Adrenal gland (tissue), 12 donors: Measurements from ENCODE around the gene WSB1. TPM values are rescaled to one million over a fixed set of nuclear protein-coding genes. Genes with fewer than 3 reads are reported as not detected.
A peak's percentile ranks its signal among the peaks of the same experiment; 100 is the strongest.

Experiments
- DNase-seq, 7 donors: peaks; one replicate each; pipeline ENCODE4 v3.0.0-alpha.2; 2019 to 2020
- H3K27ac ChIP-seq, 5 donors: fragments of 200-600 bp; sonication (generic) in 4 of 5; 1 replicate in 3 of 5; 2 replicates in 2 of 5; pipeline versions ENCODE4 v1.5.1 to v1.8.0; 2016 to 2020; ENCODE audit warnings: mild to moderate bottlenecking in 1 of 5
- H3K27me3 ChIP-seq: fragments of 200-600 bp; 2 replicates; pipeline ENCODE4 v1.8.0; 2021
- H3K36me3 ChIP-seq, 2 donors: fragments of 200-600 bp; replicated peaks in 1 of 2; 1 replicate in 1 of 2; 2 replicates in 1 of 2; pipeline versions ENCODE4 v1.5.1 to v1.8.0; 2018 to 2022
- H3K4me1 ChIP-seq, 2 donors: fragments of 200-600 bp; replicated peaks in 1 of 2; 1 replicate in 1 of 2; 2 replicates in 1 of 2; pipeline versions ENCODE4 v1.5.1 to v1.8.0; 2018 to 2021
- H3K4me3 ChIP-seq, 4 donors: fragments of 200-600 bp; sonication (generic) in 3 of 4; one replicate each; pipeline ENCODE4 v1.5.1; 2016 to 2018
- H3K9me3 ChIP-seq, 3 donors: fragments of 200-600 bp; sonication (generic) in 1 of 3; replicated peaks in 1 of 3; 1 replicate in 2 of 3; 2 replicates in 1 of 3; pipeline versions ENCODE4 v1.5.1 to v1.8.0; 2016 to 2021
- CTCF ChIP-seq, 6 experiments: fragments of 450-650 bp in 4 of 6; fragments of 200-600 bp in 2 of 6; sonication (generic) in 1 of 6; IDR thresholded peaks; 1 replicate in 5 of 6; 2 replicates in 1 of 6; pipeline versions ENCODE4 v1.5.1 to v1.8.0; 2016 to 2021; ENCODE audit warnings: antibody characterized with exemption in 6 of 6, mild to moderate bottlenecking in 2 of 6, moderate library complexity in 1 of 6
- POLR2A ChIP-seq, 2 donors: fragments of 450-650 bp; IDR thresholded peaks; one replicate each; pipeline ENCODE4 v1.6.1; 2017; ENCODE audit warnings: antibody characterized with exemption in 2 of 2, mild to moderate bottlenecking in 2 of 2, moderate library complexity in 1 of 2
- WGBS, 4 donors: extraction: QIAGEN DNeasy Blood & Tissue Kit in 2 of 4; methylation state at CpG; one replicate each; pipeline versions ENCODE4 v1.1.5 to v1.1.7; 2013 to 2017; 5-methylcytosine and 5-hydroxymethylcytosine counted together
- intact Hi-C, 2 donors: fragments of 100-400 bp; cut with DNase I; formaldehyde crosslinking; loops; one replicate each; pipeline versions ENCODE4 v1.14.1 to v1.15.0; 2022 to 2023
- polyA plus RNA-seq, 3 donors: library from polyadenylated mRNA; stranded (reverse); fragments of 200-250 nt in 2 of 3; fragments of 350-450 nt in 1 of 3; fragmentation: Illumina TruSeq in 1 of 3; extraction: RNeasy Lipid Tissue Mini Kit (QIAGEN cat#74804) in 1 of 3; gene quantifications; one replicate each; pipeline ENCODE4 v1.2.3, GENCODE V29; 2013 to 2014
- total RNA-seq, 9 donors: library from RNA; depleted of rRNA in 4 of 9; stranded (reverse); fragments of >200 nt in 4 of 9; fragments of 120-200 nt in 1 of 9; fragmentation: NEBNext Ultra II Directional in 1 of 9; extraction: Animal tissue kit (Norgen Biotek cat#: 25700) in 1 of 9; gene quantifications; one replicate each; pipeline versions ENCODE4 v1.1.0 to v1.2.4, GENCODE V29; 2013 to 2023
- donor health status: healthy with polysubstance abuse.
- donor health status: Bipolar disorder and iron deficiency.
- donor health status: DM: yes; HTN: yes; CAD: no.
- donor health status: DM: no; HTN: no; CAD: no.
- donor health status: DM: no; HTN: no; CAD: no.
- donor health status: DM: yes; HTN: yes; CAD: no.

WSB1 gene
- total and polyA plus RNA-seq, 12 donors, result 27.5 to 170 (median 82.4) TPM

- intact Hi-C loops, result no loop called here
- 86 to 100% (median 93%) methylated on average over 2 of the region's 2 CpGs for WGBS, 4 donors
- H3K9me3 ChIP-seq, result no peaks in the 10 kb centered on the region
- no peak for DNase-seq
- no peak overlapping the region for H3K4me3 ChIP-seq
- TF ChIP-seq POLR2A (IDR thresholded peaks at IDR 0.05) (no peak), CTCF (IDR thresholded peaks at IDR 0.05) (no peak)
- H3K27me3 ChIP-seq, result no peaks in the 10 kb centered on the region
- H3K27ac ChIP-seq, result peak overlapping the region in 1 of 5 donors; percentile 67
- H3K36me3 ChIP-seq, result no peaks in the 10 kb centered on the region
- peaks cover 6 to 28% of the 10 kb centered on the region in 2 donors for H3K4me1 ChIP-seq
Observed at GRCh38 chr17:27285516-27285915, 8.4 kb upstream of the WSB1 start.

GRCh38 chr17:27288183-27288582 lies 5.7 kb upstream of the WSB1 start:
- TF ChIP-seq POLR2A (IDR thresholded peaks at IDR 0.05) (no peak), CTCF (IDR thresholded peaks at IDR 0.05) (no peak)
- no peak overlapping the region for H3K4me3 ChIP-seq
- H3K36me3 ChIP-seq, result no peaks in the 10 kb centered on the region
- H3K9me3 ChIP-seq, result no peaks in the 10 kb centered on the region
- 83 to 96% (median 89%) methylated on average over 2 of the region's 2 CpGs for WGBS, 4 donors
- H3K27ac ChIP-seq, result no peak overlapping the region
- intact Hi-C loops, result no loop called here
- DNase-seq, result no peak
- no peaks in the 10 kb centered on the region for H3K27me3 ChIP-seq
- H3K4me1 ChIP-seq, result peaks cover 6 to 29% of the 10 kb centered on the region in 2 donors

- TF ChIP-seq CTCF (IDR thresholded peaks at IDR 0.05), result no peak
- no peak for TF ChIP-seq POLR2A (IDR thresholded peaks at IDR 0.05)
- no peak for DNase-seq
- no peaks in the 10 kb centered on the region for H3K36me3 ChIP-seq
- peaks cover 0 to 20% of the 10 kb centered on the region in 2 donors for H3K4me1 ChIP-seq
- H3K27me3 ChIP-seq, result no peaks in the 10 kb centered on the region
- no peak overlapping the region for H3K4me3 ChIP-seq
- intact Hi-C loops, result loop anchor here in 1 of 2 donors (5.0 kb wide), 1 partner anchor 48 kb away; no protein-coding TSS in a partner anchor
- no peak overlapping the region for H3K27ac ChIP-seq
- no peaks in the 10 kb centered on the region for H3K9me3 ChIP-seq
Observed at GRCh38 chr17:27289856-27290255, 4.1 kb upstream of the WSB1 start.

GRCh38 chr17:27290916-27291598 lies 2.9 kb upstream of the WSB1 start:
- TF ChIP-seq POLR2A (IDR thresholded peaks at IDR 0.05) (no peak), CTCF (IDR thresholded peaks at IDR 0.05) (no peak)
- H3K36me3 ChIP-seq, result no peaks in the 10 kb centered on the region
- H3K27ac ChIP-seq, result no peak overlapping the region
- no peaks in the 10 kb centered on the region for H3K9me3 ChIP-seq
- no peak overlapping the region for H3K4me3 ChIP-seq
- H3K4me1 ChIP-seq, result peaks cover 0 to 12% of the 10 kb centered on the region in 2 donors
- intact Hi-C loops, result loop anchor here in 1 of 2 donors (5.0 kb wide), 1 partner anchor 49 kb away; no protein-coding TSS in a partner anchor
- H3K27me3 ChIP-seq, result no peaks in the 10 kb centered on the region
- no peak for DNase-seq
- 88 to 95% (median 90%) methylated on average over 3 of the region's 3 CpGs for WGBS, 4 donors
